SK-N-SH treated with all-trans-retinoic acid at 6 μM for 48 hours (cell line): ENCODE results near the gene KIF6.

Experiments
- ATAC-seq: fragments of 200-7000 bp; cut with Tn5 transposase; 3 replicates; pipeline ENCODE4 v1.9.1; 2020; ENCODE audit warnings: mild to moderate bottlenecking, moderate library complexity
- ARNTL ChIP-seq: fragments of 450-650 bp; formaldehyde crosslinking; IDR thresholded peaks from 2 replicates; pipeline ENCODE4 v1.5.0; 2020; ENCODE audit warnings: low read depth, mild to moderate bottlenecking, moderate library complexity, borderline replicate concordance
- BACH2 ChIP-seq: fragments of 250-450 bp; sonication (Bioruptor Pico); IDR thresholded peaks from 2 replicates; pipeline ENCODE4 v1.9.0; 2021; ENCODE audit warnings: mild to moderate bottlenecking, borderline replicate concordance
- CREB5 ChIP-seq: fragments of 250-450 bp; sonication (Bioruptor Pico); IDR thresholded peaks from 2 replicates; pipeline ENCODE4 v1.5.1; 2020; ENCODE audit warnings: low read depth, mild to moderate bottlenecking, moderate library complexity
- CSDC2 ChIP-seq: fragments of 250-450 bp; sonication (Bioruptor Pico); IDR thresholded peaks from 2 replicates; pipeline ENCODE4 v1.5.0; 2020; ENCODE audit warnings: mild to moderate bottlenecking, moderate library complexity
- CSRNP3 ChIP-seq: fragments of 250-450 bp; sonication (Bioruptor Pico); IDR thresholded peaks from 2 replicates; pipeline ENCODE4 v1.5.1; 2021; ENCODE audit warnings: mild to moderate bottlenecking, moderate library complexity
- ESRRG ChIP-seq: fragments of 250-450 bp; sonication (Bioruptor Pico); IDR thresholded peaks from 2 replicates; pipeline ENCODE4 v1.6.1; 2021; ENCODE audit warnings: mild to moderate bottlenecking
- GLIS3 ChIP-seq: fragments of 250-450 bp; sonication (Bioruptor Pico); IDR thresholded peaks from 2 replicates; pipeline ENCODE4 v1.5.0; 2020; ENCODE audit warnings: mild to moderate bottlenecking, moderate library complexity
- ISL1 ChIP-seq: fragments of 250-450 bp; sonication (Bioruptor Pico); IDR thresholded peaks from 2 replicates; pipeline ENCODE4 v2.1.2; 2022; ENCODE audit warnings: mild to moderate bottlenecking, moderate library complexity
- OSR1 ChIP-seq: fragments of 250-450 bp; sonication (Bioruptor Pico); IDR thresholded peaks from 2 replicates; pipeline ENCODE4 v1.8.0; 2022; ENCODE audit warnings: moderate library complexity, mild to moderate bottlenecking, inconsistent platforms
- PATZ1 ChIP-seq: fragments of 250-450 bp; sonication (Bioruptor Pico); IDR thresholded peaks from 2 replicates; pipeline ENCODE4 v1.8.0; 2020; ENCODE audit warnings: mild to moderate bottlenecking, moderate library complexity, borderline replicate concordance
- POU6F1 ChIP-seq: fragments of 250-450 bp; sonication (Bioruptor Pico); IDR thresholded peaks from 2 replicates; pipeline ENCODE4 v1.8.0; 2021; ENCODE audit warnings: low read depth, mild to moderate bottlenecking, moderate library complexity, borderline replicate concordance
- PPARA ChIP-seq: fragments of 250-450 bp; sonication (Bioruptor Pico); IDR thresholded peaks from 2 replicates; pipeline ENCODE4 v1.5.0; 2020; ENCODE audit warnings: mild to moderate bottlenecking, borderline replicate concordance
- RARB ChIP-seq: fragments of 250-450 bp; sonication (Bioruptor Pico); IDR thresholded peaks from 2 replicates; pipeline ENCODE4 v1.8.0; 2021; ENCODE audit warnings: mild to moderate bottlenecking, moderate library complexity
- SNAI2 ChIP-seq: fragments of 250-450 bp; sonication (Bioruptor Pico); IDR thresholded peaks from 2 replicates; pipeline ENCODE4 v1.5.0; 2020; ENCODE audit warnings: mild to moderate bottlenecking, moderate library complexity
- TCF4 ChIP-seq: fragments of 250-450 bp; sonication (Bioruptor Pico); IDR thresholded peaks from 2 replicates; pipeline ENCODE4 v1.8.0; 2021; ENCODE audit warnings: mild to moderate bottlenecking, moderate library complexity, borderline replicate concordance
- TSHZ2 ChIP-seq: fragments of 250-450 bp; sonication (Bioruptor Pico); IDR thresholded peaks from 2 replicates; pipeline ENCODE4 v1.5.0; 2020; ENCODE audit warnings: mild to moderate bottlenecking, moderate library complexity
- ZC3H10 ChIP-seq: fragments of 250-450 bp; sonication (Bioruptor Pico); IDR thresholded peaks from 2 replicates; pipeline ENCODE4 v1.5.1; 2021; ENCODE audit warnings: mild to moderate bottlenecking, moderate library complexity
- ZFP3 ChIP-seq: fragments of 250-450 bp; sonication (Bioruptor Pico); IDR thresholded peaks from 2 replicates; pipeline ENCODE4 v1.5.0; 2020; ENCODE audit warnings: mild to moderate bottlenecking, moderate library complexity
- ZNF565 ChIP-seq: fragments of 450-650 bp; formaldehyde crosslinking; conservative IDR thresholded peaks from 2 replicates; pipeline ENCODE4 v1.5.0; 2020; ENCODE audit warnings: low read depth, mild to moderate bottlenecking, moderate library complexity
- ZNF8 ChIP-seq: fragments of 450-650 bp; formaldehyde crosslinking; IDR thresholded peaks from 2 replicates; pipeline ENCODE4 v1.5.0; 2020; ENCODE audit warnings: mild to moderate bottlenecking, moderate library complexity

The KIF6 gene

GRCh38 chr6:39765508-39766065, 40.4 kb upstream of the KIF6 start:
- no peak for TF ChIP-seq ARNTL
- no peak for TF ChIP-seq ZFP3 (CRISPR knock-in tag)
- no peak for TF ChIP-seq TCF4 (CRISPR knock-in tag)
- no peak for TF ChIP-seq ZNF565
- TF ChIP-seq RARB (CRISPR knock-in tag), result no peak
- TF ChIP-seq BACH2 (CRISPR knock-in tag), result no peak
- no peak for TF ChIP-seq CREB5
- no peak for TF ChIP-seq SNAI2
- no peak for TF ChIP-seq PATZ1 (CRISPR knock-in tag)
- TF ChIP-seq CSDC2, result no peak
- no peak for TF ChIP-seq TSHZ2 (CRISPR knock-in tag)
- TF ChIP-seq ESRRG (CRISPR knock-in tag), result no peak
- no peak for TF ChIP-seq PPARA (CRISPR knock-in tag)
- no peak for TF ChIP-seq CSRNP3
- no peak for TF ChIP-seq ISL1
- TF ChIP-seq ZC3H10, result no peak
- no peak for TF ChIP-seq ZNF8 (CRISPR knock-in tag)
- TF ChIP-seq GLIS3, result no peak
- TF ChIP-seq, all 23 proteins: peak for 0
- ATAC-seq, result no peak

GRCh38 chr6:39760226-39760952, 35.2 kb upstream of the KIF6 start:
- TF ChIP-seq OSR1 (CRISPR knock-in tag) (no peak), ZNF565 (no peak), POU6F1 (CRISPR knock-in tag) (no peak), CSDC2 (no peak), RARB (CRISPR knock-in tag) (no peak), TSHZ2 (CRISPR knock-in tag) (no peak), ESRRG (CRISPR knock-in tag) (no peak), ISL1 (no peak)
- ATAC-seq, result no peak
